Endothelial cell of umbilical vein (primary cell): Measurements from ENCODE around the gene RRP1B. TPM values are rescaled to one million over a fixed set of nuclear protein-coding genes. Genes with fewer than 3 reads are reported as not detected.

ENCODE experiments used
- BruUV-seq: library from RNA; stranded (reverse); fragments of 400-500 nt; replicated peaks from 2 replicates; lab custom pipeline; 2021; lab: Mats Ljungman, UMichigan
- CTCF ChIA-PET: fragments of 300-600, 350-600 bp; sonication (Branson Sonifier 250); formaldehyde crosslinking; loops from one replicate; lab custom pipeline; 2021; ENCODE audit warnings: antibody characterized with exemption, inconsistent platforms; lab: Charles Lee
- POLR2A ChIA-PET: fragments of 300-600, 350-600 bp; sonication (Branson Sonifier 250); formaldehyde crosslinking; loops from one replicate; lab custom pipeline; 2021; ENCODE audit warnings: antibody characterized with exemption, inconsistent platforms; lab: Charles Lee
- DNase-seq: peaks from one replicate; pipeline ENCODE4 v3.0.0-alpha.2; 2011; ENCODE audit warnings: low read depth, low spot score
- FAIRE-seq: peaks from 2 replicates; lab custom pipeline; 2011; peaks lifted over from hg19 to GRCh38; lab: Jason Lieb, UNC
- H2AFZ ChIP-seq: 2 replicates; pipeline ENCODE4 v1.6.0; 2012; ENCODE audit warnings: low read depth, low read length, control low read depth, inconsistent platforms
- H3K27ac ChIP-seq: 2 replicates; pipeline ENCODE4 v1.5.1; 2011; ENCODE audit warnings: low read depth, mild to moderate bottlenecking, control low read depth, low read length, moderate library complexity; ENCODE audit not compliant: insufficient read depth
- H3K27me3 ChIP-seq, 2 experiments: 2 replicates each; pipeline versions ENCODE4 v1.6.0 to v1.6.1; 2011; ENCODE audit warnings: low read length in 2 of 2, mixed read lengths in 1 of 2; ENCODE audit not compliant: control insufficient read depth in 2 of 2, insufficient read depth in 2 of 2
- H3K36me3 ChIP-seq, 2 experiments: 2 replicates in 1 of 2; 3 replicates in 1 of 2; pipeline ENCODE4 v1.5.1; 2011; ENCODE audit warnings: low read length in 2 of 2, mild to moderate bottlenecking in 1 of 2, moderate library complexity in 1 of 2; ENCODE audit not compliant: control insufficient read depth in 2 of 2, insufficient read depth in 2 of 2; ENCODE audit errors: extremely low read depth in 1 of 2
- H3K4me1 ChIP-seq: 3 replicates; pipeline ENCODE4 v1.5.1; 2011; ENCODE audit warnings: mild to moderate bottlenecking, low read length; ENCODE audit not compliant: control insufficient read depth, insufficient read depth; ENCODE audit errors: extremely low read depth
- H3K4me2 ChIP-seq: 2 replicates; pipeline ENCODE4 v1.6.1; 2011; ENCODE audit warnings: low read length, control low read depth, mixed read lengths; ENCODE audit not compliant: insufficient read depth
- H3K4me3 ChIP-seq, 3 experiments: fragments of 200-600 bp in 1 of 3; sonication (generic), shearing (Covaris generic) in 1 of 3; replicated peaks in 1 of 3; 2 replicates each; pipeline ENCODE4 v1.5.1; 2011 to 2016; ENCODE audit warnings: control low read depth in 3 of 3, low read length in 3 of 3, mild to moderate bottlenecking in 2 of 3, inconsistent platforms in 1 of 3, low read depth in 1 of 3, moderate library complexity in 1 of 3; ENCODE audit not compliant: insufficient read depth in 1 of 3
- H3K79me2 ChIP-seq: 2 replicates; pipeline ENCODE4 v1.6.0; 2012; ENCODE audit warnings: low read length, inconsistent platforms; ENCODE audit not compliant: control insufficient read depth, insufficient read depth
- H3K9ac ChIP-seq: replicated peaks from 2 replicates; pipeline ENCODE3; 2011; ENCODE audit warnings: low read length, control low read depth; ENCODE audit not compliant: insufficient read depth; ENCODE audit errors: extremely low read depth
- H3K9me1 ChIP-seq: replicated peaks from 3 replicates; pipeline ENCODE4 v1.6.0; 2011; ENCODE audit warnings: mild to moderate bottlenecking, low read length; ENCODE audit not compliant: control insufficient read depth, insufficient read depth; ENCODE audit errors: extremely low read depth
- H3K9me3 ChIP-seq: replicated peaks from 2 replicates; pipeline ENCODE4 v1.5.1; 2012; ENCODE audit warnings: low read length, inconsistent platforms; ENCODE audit not compliant: control insufficient read depth, insufficient read depth
- H4K20me1 ChIP-seq: replicated peaks from 2 replicates; pipeline ENCODE3; 2011; ENCODE audit warnings: mild to moderate bottlenecking, low read length; ENCODE audit not compliant: control insufficient read depth, insufficient read depth; ENCODE audit errors: extremely low read depth
- CTCF ChIP-seq, 2 donors: IDR thresholded peaks; 1 replicate in 1 of 2; 2 replicates in 1 of 2; pipeline ENCODE4 v1.5.1; 2011; ENCODE audit warnings: low read length in 2 of 2, mild to moderate bottlenecking in 2 of 2, moderate library complexity in 2 of 2, control low read depth in 1 of 2, inconsistent platforms in 1 of 2, low read depth in 1 of 2; ENCODE audit not compliant: insufficient read depth in 1 of 2; ENCODE audit errors: extremely low read depth in 1 of 2
- EZH2 ChIP-seq: IDR thresholded peaks from 2 replicates; pipeline ENCODE4 v1.6.1; 2012; ENCODE audit warnings: borderline replicate concordance, low read depth, mild to moderate bottlenecking, moderate library complexity, low read length, inconsistent platforms; ENCODE audit not compliant: severe bottlenecking
- FOS ChIP-seq: IDR thresholded peaks from 2 replicates; pipeline ENCODE4 v1.6.1; 2011; ENCODE audit warnings: mild to moderate bottlenecking, low read length, moderate library complexity, borderline replicate concordance; ENCODE audit not compliant: insufficient read depth
- GATA2 ChIP-seq: IDR thresholded peaks from 2 replicates; pipeline ENCODE4 v1.7.0; 2011; ENCODE audit warnings: low read depth, mild to moderate bottlenecking, moderate library complexity, mixed read lengths, low read length; ENCODE audit not compliant: insufficient read length, insufficient read depth
- JUN ChIP-seq: IDR thresholded peaks from 2 replicates; pipeline ENCODE4 v1.6.1; 2011; ENCODE audit warnings: borderline replicate concordance, low read depth; ENCODE audit not compliant: insufficient read length, insufficient read depth
- MYC ChIP-seq: IDR thresholded peaks from one replicate; pipeline ENCODE4 v1.6.1; 2011; ENCODE audit warnings: mild to moderate bottlenecking, low read depth, low read length
- POLR2A ChIP-seq: IDR thresholded peaks from 2 replicates; pipeline ENCODE4 v1.6.1; 2012; ENCODE audit warnings: low read depth, mild to moderate bottlenecking, control low read depth, low read length
- POLR2AphosphoS5 ChIP-seq: IDR thresholded peaks from 2 replicates; pipeline ENCODE4 v1.6.1; 2012; ENCODE audit warnings: low read depth, mild to moderate bottlenecking, control low read depth, low read length, moderate library complexity; ENCODE audit not compliant: insufficient read depth
- dilution Hi-C: fragments of 300-500 bp; cut with MboI; formaldehyde crosslinking; loops from one replicate; pipeline ENCODE4 v1.15.0; 2019; ENCODE audit warnings: low sequenced_read_pairs; ENCODE audit not compliant: extremely low pct_ligation_motif_present
- intact Hi-C: fragments of 100-400 bp; cut with micrococcal nuclease; formaldehyde crosslinking; loops from one replicate; pipeline ENCODE4 v1.10.0; 2022
- polyA plus RNA-seq, 4 experiments: library from polyadenylated mRNA; depleted of rRNA in 3 of 4; stranded (reverse) in 3 of 4; unstranded in 1 of 4; fragments of >200 nt; gene quantifications; 2 replicates each; pipeline versions ENCODE4 v1.2.1 to v1.2.3, GENCODE V29; 2011 to 2012; ENCODE audit warnings: missing spikeins in 1 of 4
- total RNA-seq: library from RNA; stranded (reverse); gene quantifications from 2 replicates; pipeline ENCODE4 v1.2.3, GENCODE V29; 2021
- TF ChIP-seq, protein P1 (sequence below): IDR thresholded peaks from 2 replicates; pipeline ENCODE4 v1.6.1; 2011; ENCODE audit not compliant: insufficient read depth, insufficient read length

The RRP1B gene
- total and polyA plus RNA-seq, 2 donors (not counting 3 experiments of a cell fraction or from before 2014, with no cell fraction given): 13.0 to 39.9 TPM

DNA sequence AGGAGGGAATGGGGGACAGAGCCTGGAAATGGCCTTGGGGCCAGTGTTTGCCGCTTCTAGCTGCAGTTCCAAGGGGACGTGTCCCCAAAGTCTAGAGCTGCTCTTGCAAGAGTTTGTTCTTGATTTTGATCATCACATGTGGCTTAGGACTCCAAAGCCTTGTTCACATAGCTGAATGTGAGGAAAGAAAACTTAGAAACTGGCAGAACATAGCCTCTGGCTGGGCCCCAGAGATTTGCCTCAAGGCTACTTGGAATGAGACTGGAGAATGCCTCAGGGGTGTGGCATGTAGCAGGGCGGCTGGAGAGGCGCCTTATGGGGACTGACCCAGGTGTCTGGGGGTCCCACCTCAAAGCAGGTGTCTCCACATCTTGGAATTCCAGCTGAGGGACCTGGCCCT, 61.8 kb downstream of the RRP1B start:
- Histone ChIP-seq H3K4me2 (no peak overlapping the region), H3K4me1 (peaks cover 22% of the 10 kb centered on the region), H3K9me1 (no peaks in the 10 kb centered on the region), H3K9me3 (no peaks in the 10 kb centered on the region), H2AFZ (no peak overlapping the region), H3K9ac (no peak overlapping the region), H3K27me3 (no peaks in the 10 kb centered on the region), H3K79me2 (peaks cover 30% of the 10 kb centered on the region), H3K36me3 (no peaks in the 10 kb centered on the region), H3K4me3 (no peak overlapping the region), H3K27ac (no peak overlapping the region), H4K20me1 (no peaks in the 10 kb centered on the region)
- DNase-seq (no peak), FAIRE-seq (no peak)
- dilution Hi-C loops (no loop called here), intact Hi-C loops (no loop called here)
- no peak for TF ChIP-seq JUN
- TF ChIP-seq GATA2: no peak
- no peak for TF ChIP-seq POLR2AphosphoS5
- no peak for TF ChIP-seq FOS
- TF ChIP-seq, protein P1, sequence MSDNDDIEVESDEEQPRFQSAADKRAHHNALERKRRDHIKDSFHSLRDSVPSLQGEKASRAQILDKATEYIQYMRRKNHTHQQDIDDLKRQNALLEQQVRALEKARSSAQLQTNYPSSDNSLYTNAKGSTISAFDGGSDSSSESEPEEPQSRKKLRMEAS: no peak
- TF ChIP-seq MYC: no peak
- no peak for TF ChIP-seq EZH2
- no peak for TF ChIP-seq CTCF (IDR thresholded peaks at IDR 0.05; ENCODE audit: extremely low read depth in 1 of 2, insufficient read depth in 1 of 2, low read depth in 1 of 2, low read length in 2 of 2)
- TF ChIP-seq POLR2A: no peak
- ChIA-PET POLR2A (no interaction called here), CTCF (no interaction called here)
- no TSS peak for BruUV-seq
